A549 (cell line): ENCODE data around the gene DACT3. TPM values are rescaled to one million over a fixed set of nuclear protein-coding genes. Genes with fewer than 3 reads are reported as not detected.

Source experiments
- ATAC-seq, 2 experiments: fragments of 200-7000 bp in 1 of 2; fragments of >200 bp in 1 of 2; cut with Nextera tagmentation in 1 of 2; cut with Tn5 transposase in 1 of 2; 3 replicates each; pipeline versions ENCODE4 v1.8.0 to v1.9.1; 2018 to 2020; ENCODE audit warnings: mild to moderate bottlenecking in 1 of 2, moderate library complexity in 1 of 2
- CTCF ChIA-PET: fragments of 300-600 bp; sonication (Branson Sonifier 250); formaldehyde crosslinking; extraction: SDS; loops from one replicate; lab custom pipeline; 2021; ENCODE audit warnings: antibody characterized with exemption, inconsistent platforms; lab: Yijun Ruan, JAX
- POLR2A ChIA-PET: fragments of 350-600 bp; formaldehyde crosslinking; extraction: SDS; loops from one replicate; lab custom pipeline; 2021; ENCODE audit warnings: antibody characterized with exemption, inconsistent platforms; lab: Yijun Ruan, JAX
- DNase-seq, 2 experiments: peaks; one replicate each; pipeline versions ENCODE4 v3.0.0 to v3.0.0-alpha.2; 2011 to 2016; ENCODE audit warnings: low read depth in 1 of 2, low spot score in 1 of 2
- FAIRE-seq: peaks from 2 replicates; lab custom pipeline; 2011; peaks lifted over from hg19 to GRCh38; lab: Jason Lieb, UNC
- H3K27ac ChIP-seq, 2 experiments: fragments of >200 bp; sonication (Bioruptor Twin); formaldehyde crosslinking; 3 replicates each; pipeline ENCODE4 v1.5.1; 2016 to 2017
- H3K4me1 ChIP-seq: fragments of >200 bp; sonication (Bioruptor Twin); formaldehyde crosslinking; 3 replicates; pipeline ENCODE4 v1.6.1; 2016
- H3K4me2 ChIP-seq: fragments of >200 bp; sonication (Bioruptor Twin); formaldehyde crosslinking; 3 replicates; pipeline ENCODE4 v1.6.1; 2016
- H3K4me3 ChIP-seq: fragments of >200 bp; sonication (Bioruptor Twin); formaldehyde crosslinking; 3 replicates; pipeline ENCODE4 v1.5.1; 2016
- H3K9me3 ChIP-seq: fragments of >200 bp; sonication (Bioruptor Twin); formaldehyde crosslinking; 3 replicates; pipeline ENCODE4 v1.6.1; 2016
- BCL3 ChIP-seq: fragments of >200 bp; sonication (Bioruptor Twin); formaldehyde crosslinking; IDR thresholded peaks from 3 replicates; pipeline ENCODE4 v1.6.1; 2016
- CBX2 ChIP-seq: fragments of 200-600 bp; sonication (generic); IDR thresholded peaks from 2 replicates; pipeline ENCODE4 v1.6.1; 2016; ENCODE audit warnings: low read depth, mild to moderate bottlenecking, borderline replicate concordance
- CTCF ChIP-seq: fragments of >200 bp; sonication (Bioruptor Twin); formaldehyde crosslinking; IDR thresholded peaks from 3 replicates; pipeline ENCODE4 v1.5.1; 2016
- EHF ChIP-seq: fragments of 250-450 bp; sonication (Bioruptor Pico); IDR thresholded peaks from 2 replicates; pipeline ENCODE4 v1.5.0; 2020; ENCODE audit warnings: mild to moderate bottlenecking
- EP300 ChIP-seq, 2 experiments: fragments of >200 bp; sonication (Bioruptor Twin); formaldehyde crosslinking; IDR thresholded peaks; 2 replicates in 1 of 2; 3 replicates in 1 of 2; pipeline ENCODE4 v1.6.1; 2016 to 2017
- FOSB ChIP-seq: fragments of 250-450 bp; sonication (Bioruptor Pico); IDR thresholded peaks from 2 replicates; pipeline ENCODE4 v1.5.0; 2020; ENCODE audit warnings: mild to moderate bottlenecking, moderate library complexity
- FOXS1 ChIP-seq: fragments of 250-450 bp; sonication (Bioruptor Pico); IDR thresholded peaks from 2 replicates; pipeline ENCODE4 v1.5.0; 2020; ENCODE audit warnings: mild to moderate bottlenecking, moderate library complexity
- HOXB13 ChIP-seq: fragments of 250-450 bp; sonication (Bioruptor Pico); IDR thresholded peaks from 2 replicates; pipeline ENCODE4 v1.5.0; 2020; ENCODE audit warnings: low read depth, mild to moderate bottlenecking, moderate library complexity
- JUN ChIP-seq, 2 experiments: fragments of >200 bp; sonication (Bioruptor Twin); formaldehyde crosslinking; IDR thresholded peaks; 2 replicates in 1 of 2; 3 replicates in 1 of 2; pipeline ENCODE4 v1.6.1; 2016 to 2017
- MAX ChIP-seq: IDR thresholded peaks from 2 replicates; pipeline ENCODE4 v1.6.1; 2012
- MAZ ChIP-seq: fragments of 150-350 bp; IDR thresholded peaks from 2 replicates; pipeline ENCODE4 v1.6.1; 2014; ENCODE audit warnings: antibody characterized with exemption, low read depth, low read length, borderline replicate concordance
- MYC ChIP-seq: IDR thresholded peaks from 2 replicates; pipeline ENCODE4 v1.6.1; 2012; ENCODE audit warnings: mild to moderate bottlenecking, inconsistent platforms, low read length, improper control_type of control experiment, borderline replicate concordance
- NR3C1 ChIP-seq: fragments of >200 bp; sonication (Bioruptor Twin); formaldehyde crosslinking; IDR thresholded peaks from 3 replicates; pipeline ENCODE4 v1.6.1; 2017
- POLR2A ChIP-seq: IDR thresholded peaks from 2 replicates; pipeline ENCODE4 v1.6.1; 2012; ENCODE audit warnings: mild to moderate bottlenecking, low read length
- RFX5 ChIP-seq: fragments of 450-650 bp; IDR thresholded peaks from 2 replicates; pipeline ENCODE4 v1.7.1; 2014; ENCODE audit warnings: antibody characterized with exemption, mild to moderate bottlenecking, moderate library complexity
- SREBF2 ChIP-seq: fragments of 450-650 bp; IDR thresholded peaks from 2 replicates; pipeline ENCODE4 v1.6.1; 2014; ENCODE audit warnings: mild to moderate bottlenecking, moderate library complexity
- ZFP36 ChIP-seq: fragments of 450-650 bp; IDR thresholded peaks from 2 replicates; pipeline ENCODE4 v1.6.1; 2014; ENCODE audit warnings: borderline replicate concordance; ENCODE audit not compliant: partially characterized antibody
- ZNF302 ChIP-seq: fragments of 250-450 bp; sonication (Bioruptor Pico); IDR thresholded peaks from 2 replicates; pipeline ENCODE4 v1.9.0; 2021; ENCODE audit warnings: inconsistent platforms, mild to moderate bottlenecking, moderate library complexity
- WGBS: methylation state at CpG from one replicate; pipeline ENCODE4 v1.1.6; 2017; ENCODE audit errors: missing lambda C conversion rate; 5-methylcytosine and 5-hydroxymethylcytosine counted together
- polyA plus RNA-seq, 4 experiments: library from polyadenylated mRNA; depleted of rRNA in 3 of 4; stranded (reverse); fragments of >200 nt; fragmentation: RNase III in 1 of 4; extraction: RNeasy Plus Mini Kit Qiagen cat#74134 plus additional on column Dnase treatment in 1 of 4; gene quantifications; 2 replicates in 3 of 4; 3 replicates in 1 of 4; pipeline ENCODE4 v1.2.3, GENCODE V29; 2011 to 2017

DACT3 gene
- polyA plus RNA-seq, 2 of the 4 experiments (the other 2 are of a cell fraction) = 0.32 to 0.36 TPM

- Histone ChIP-seq H3K4me1 (no peaks in the 10 kb centered on the region), H3K9me3 (peaks cover 16% of the 10 kb centered on the region), H3K4me3 (no peak overlapping the region), H3K4me2 (no peak overlapping the region), H3K27ac (no peak overlapping the region)
- no peak for DNase-seq
- TF ChIP-seq EHF (CRISPR knock-in tag) (no peak), MYC (no peak), HOXB13 (CRISPR knock-in tag) (no peak), SREBF2 (no peak), CBX2 (no peak), CTCF (no peak), FOXS1 (CRISPR knock-in tag) (no peak), NR3C1 (no peak), FOSB (CRISPR knock-in tag) (no peak)
- WGBS = 92% methylated on average over 95 of the region's 144 CpGs
- ChIA-PET CTCF (interaction anchor here (1.3 to 9.0 kb wide), 3 partner anchors 13 to 106 kb away, joined by 3 to 73 read pairs (median 31); partner anchors contain the start of gene DACT3), POLR2A (no interaction called here)
- no peak for ATAC-seq
- FAIRE-seq = no peak
Measured at GRCh38 chr19:46648961-46649960, 11.7 kb downstream of the DACT3 start.

GRCh38 chr19:46648060-46648960, 12.7 kb downstream of the DACT3 start:
- CTCF ChIA-PET = interaction anchor here (0.9 to 1.3 kb wide), 3 partner anchors 9 to 105 kb away, joined by 3 to 4 read pairs (median 3); no protein-coding TSS in a partner anchor
- no peak for DNase-seq
- no peak for TF ChIP-seq RFX5
- no peak for TF ChIP-seq ZNF302 (CRISPR knock-in tag)
- TF ChIP-seq JUN (IDR thresholded peaks at IDR 0.05) = no peak
- TF ChIP-seq MYC = no peak
- TF ChIP-seq MAZ = no peak
- no peak for TF ChIP-seq POLR2A
- POLR2A ChIA-PET = no interaction called here
- 76% methylated on average over 34 of the region's 63 CpGs for WGBS
- ATAC-seq = no peak
- FAIRE-seq = no peak
- H3K4me1 ChIP-seq = no peaks in the 10 kb centered on the region
- H3K27ac ChIP-seq = no peak overlapping the region
- H3K9me3 ChIP-seq = peaks cover 16% of the 10 kb centered on the region
- H3K4me2 ChIP-seq = no peak overlapping the region
- no peak overlapping the region for H3K4me3 ChIP-seq

GRCh38 chr19:46646402-46646801, 14.6 kb downstream of the DACT3 start:
- Histone ChIP-seq H3K4me1 (no peaks in the 10 kb centered on the region), H3K4me2 (no peak overlapping the region), H3K4me3 (no peak overlapping the region), H3K9me3 (peaks cover 16% of the 10 kb centered on the region), H3K27ac (no peak overlapping the region)
- WGBS = 20% methylated on average over 3 of the region's 3 CpGs
- no peak for TF ChIP-seq NR3C1
- no peak for TF ChIP-seq FOXS1 (CRISPR knock-in tag)
- no peak for TF ChIP-seq MAX
- TF ChIP-seq EP300 (IDR thresholded peaks at IDR 0.05) = no peak
- TF ChIP-seq BCL3 = no peak
- no peak for TF ChIP-seq ZFP36
- POLR2A ChIA-PET = no interaction called here
- ATAC-seq (no peak), FAIRE-seq (no peak), DNase-seq (no peak)
- CTCF ChIA-PET = interaction anchor here (1.5 to 2.1 kb wide), 2 partner anchors 32 to 58 kb away, joined by 7 to 8 read pairs; no protein-coding TSS in a partner anchor
